ENCODE measurements around the gene RTN4IP1.

Gene RTN4IP1

GRCh38 chr6:106613590-106613989 is 15.7 kb downstream of the RTN4IP1 start:
- Histone ChIP-seq H3K4me3 (ENCODE audit: low read depth, low read length) (no peak overlapping the region), H4K12ac (ENCODE audit: low read depth, low read length) (no peak overlapping the region), H2AFZ (ENCODE audit: insufficient read depth, low read length, poor library complexity) (no peak overlapping the region), H3K9me3 (ENCODE audit: insufficient read depth, low read depth, low read length) (no peaks in the 10 kb centered on the region), H2BK12ac (ENCODE audit: low read length) (no peak overlapping the region), H2BK5ac (ENCODE audit: low read depth, low read length, poor library complexity) (no peak overlapping the region), H2AK5ac (ENCODE audit: low read length) (no peak overlapping the region), H4K8ac (ENCODE audit: low read depth, low read length) (no peak overlapping the region), H3K36me3 (ENCODE audit: control insufficient read depth in 1 of 2, insufficient read depth in 2 of 2, low read length in 2 of 2) (no peaks in the 10 kb centered on the region), H3K79me1 (ENCODE audit: low read length) (no peaks in the 10 kb centered on the region), H3K27ac (ENCODE audit: low read depth, low read length) (no peak overlapping the region), H4K91ac (ENCODE audit: low read depth, low read length) (no peak overlapping the region), H3K23ac (ENCODE audit: low read length) (no peak overlapping the region), H3K4me1 (ENCODE audit: control insufficient read depth in 1 of 2, insufficient read depth in 2 of 2, low read length in 2 of 2) (no peaks in the 10 kb centered on the region), H3K4ac (ENCODE audit: low read depth, low read length) (no peak overlapping the region), H3K79me2 (ENCODE audit: control insufficient read depth, insufficient read depth, low read length, poor library complexity) (no peaks in the 10 kb centered on the region), H2BK120ac (ENCODE audit: insufficient read depth, low read length, poor library complexity) (no peak overlapping the region), H3K18ac (ENCODE audit: low read length) (no peak overlapping the region), H3K4me2 (ENCODE audit: low read length) (no peak overlapping the region), H3K9ac (ENCODE audit: low read length) (no peak overlapping the region), H3K14ac (ENCODE audit: low read length) (no peak overlapping the region), H3K27me3 (ENCODE audit: insufficient read depth, low read length) (no peaks in the 10 kb centered on the region)
- WGBS (ENCODE audit: extremely low coverage, insufficient coverage, insufficient read length): 100% methylated on average over 1 of the region's 1 CpG
- DNase-seq: no peak

- no peak overlapping the region for H2BK120ac ChIP-seq (ENCODE audit: insufficient read depth, low read length, poor library complexity)
- WGBS (ENCODE audit: extremely low coverage, insufficient coverage, insufficient read length): no CpG with 5 or more reads among the region's 9 CpGs
- H4K8ac ChIP-seq (ENCODE audit: low read depth, low read length): no peak overlapping the region
- no peak overlapping the region for H4K91ac ChIP-seq (ENCODE audit: low read depth, low read length)
- no peak overlapping the region for H2AK5ac ChIP-seq (ENCODE audit: low read length)
- no peaks in the 10 kb centered on the region for H3K9me3 ChIP-seq (ENCODE audit: insufficient read depth, low read depth, low read length)
- H3K79me1 ChIP-seq (ENCODE audit: low read length): no peaks in the 10 kb centered on the region
- no peak overlapping the region for H3K27ac ChIP-seq (ENCODE audit: low read depth, low read length)
- no peak overlapping the region for H3K4ac ChIP-seq (ENCODE audit: low read depth, low read length)
- H4K12ac ChIP-seq (ENCODE audit: low read depth, low read length): no peak overlapping the region
- H3K79me2 ChIP-seq (ENCODE audit: control insufficient read depth, insufficient read depth, low read length, poor library complexity): no peaks in the 10 kb centered on the region
- no peak for DNase-seq
- no peak overlapping the region for H3K18ac ChIP-seq (ENCODE audit: low read length)
- H2BK12ac ChIP-seq (ENCODE audit: low read length): no peak overlapping the region
- H2BK5ac ChIP-seq (ENCODE audit: low read depth, low read length, poor library complexity): no peak overlapping the region
- H3K9ac ChIP-seq (ENCODE audit: low read length): no peak overlapping the region
- H3K36me3 ChIP-seq (ENCODE audit: control insufficient read depth in 1 of 2, insufficient read depth in 2 of 2, low read length in 2 of 2): no peaks in the 10 kb centered on the region
- no peak overlapping the region for H3K23ac ChIP-seq (ENCODE audit: low read length)
- H2AFZ ChIP-seq (ENCODE audit: insufficient read depth, low read length, poor library complexity): no peak overlapping the region
- H3K4me1 ChIP-seq (ENCODE audit: control insufficient read depth in 1 of 2, insufficient read depth in 2 of 2, low read length in 2 of 2): no peaks in the 10 kb centered on the region
- no peaks in the 10 kb centered on the region for H3K27me3 ChIP-seq (ENCODE audit: insufficient read depth, low read length)
- no peak overlapping the region for H3K14ac ChIP-seq (ENCODE audit: low read length)
- H3K4me3 ChIP-seq (ENCODE audit: low read depth, low read length): no peak overlapping the region
- H3K4me2 ChIP-seq (ENCODE audit: low read length): no peak overlapping the region
These were observed 16.5 kb downstream of the RTN4IP1 start for GRCh38 chr6:106612671-106613416.

- H3K27ac ChIP-seq (ENCODE audit: low read depth, low read length): no peak overlapping the region
- H3K14ac ChIP-seq (ENCODE audit: low read length): no peak overlapping the region
- H4K12ac ChIP-seq (ENCODE audit: low read depth, low read length): no peak overlapping the region
- H3K4me1 ChIP-seq (ENCODE audit: control insufficient read depth in 1 of 2, insufficient read depth in 2 of 2, low read length in 2 of 2): no peaks in the 10 kb centered on the region
- no peak overlapping the region for H3K23ac ChIP-seq (ENCODE audit: low read length)
- no peak overlapping the region for H4K91ac ChIP-seq (ENCODE audit: low read depth, low read length)
- no peak overlapping the region for H4K8ac ChIP-seq (ENCODE audit: low read depth, low read length)
- H2AFZ ChIP-seq (ENCODE audit: insufficient read depth, low read length, poor library complexity): no peak overlapping the region
- no peaks in the 10 kb centered on the region for H3K9me3 ChIP-seq (ENCODE audit: insufficient read depth, low read depth, low read length)
- no peaks in the 10 kb centered on the region for H3K79me2 ChIP-seq (ENCODE audit: control insufficient read depth, insufficient read depth, low read length, poor library complexity)
- H3K27me3 ChIP-seq (ENCODE audit: insufficient read depth, low read length): no peaks in the 10 kb centered on the region
- peaks cover 0 to 1% of the 10 kb centered on the region in 2 experiments for H3K36me3 ChIP-seq (ENCODE audit: control insufficient read depth in 1 of 2, insufficient read depth in 2 of 2, low read length in 2 of 2)
- H3K9ac ChIP-seq (ENCODE audit: low read length): no peak overlapping the region
- no peak overlapping the region for H3K4me2 ChIP-seq (ENCODE audit: low read length)
- H2BK5ac ChIP-seq (ENCODE audit: low read depth, low read length, poor library complexity): no peak overlapping the region
- H3K79me1 ChIP-seq (ENCODE audit: low read length): no peaks in the 10 kb centered on the region
- H2AK5ac ChIP-seq (ENCODE audit: low read length): no peak overlapping the region
- no peak overlapping the region for H3K4me3 ChIP-seq (ENCODE audit: low read depth, low read length)
- no peak overlapping the region for H2BK12ac ChIP-seq (ENCODE audit: low read length)
- no CpG with 5 or more reads among the region's 2 CpGs for WGBS (ENCODE audit: extremely low coverage, insufficient coverage, insufficient read length)
- H3K18ac ChIP-seq (ENCODE audit: low read length): no peak overlapping the region
- no peak overlapping the region for H2BK120ac ChIP-seq (ENCODE audit: insufficient read depth, low read length, poor library complexity)
- H3K4ac ChIP-seq (ENCODE audit: low read depth, low read length): no peak overlapping the region
- DNase-seq: no peak
These were observed 18.3 kb downstream of the RTN4IP1 start for GRCh38 chr6:106611030-106611429.

- no peaks in the 10 kb centered on the region for H3K27me3 ChIP-seq (ENCODE audit: insufficient read depth, low read length)
- H3K79me2 ChIP-seq (ENCODE audit: control insufficient read depth, insufficient read depth, low read length, poor library complexity): no peaks in the 10 kb centered on the region
- WGBS (ENCODE audit: extremely low coverage, insufficient coverage, insufficient read length): no CpG with 5 or more reads among the region's 6 CpGs
These were observed 19.6 kb downstream of the RTN4IP1 start for GRCh38 chr6:106609699-106610098.

More at GRCh38 chr6:106609699-106610098, 19.6 kb downstream of the RTN4IP1 start:
- peak in 1 of 2 donors; percentile 36 for DNase-seq
- Histone ChIP-seq H3K36me3 (ENCODE audit: control insufficient read depth in 1 of 2, insufficient read depth in 2 of 2, low read length in 2 of 2) (peaks cover 0 to 2% of the 10 kb centered on the region in 2 experiments), H4K8ac (ENCODE audit: low read depth, low read length) (no peak overlapping the region), H4K12ac (ENCODE audit: low read depth, low read length) (no peak overlapping the region), H3K18ac (ENCODE audit: low read length) (no peak overlapping the region), H3K14ac (ENCODE audit: low read length) (no peak overlapping the region), H2AFZ (ENCODE audit: insufficient read depth, low read length, poor library complexity) (no peak overlapping the region), H3K79me1 (ENCODE audit: low read length) (no peaks in the 10 kb centered on the region), H4K91ac (ENCODE audit: low read depth, low read length) (no peak overlapping the region), H3K4ac (ENCODE audit: low read depth, low read length) (no peak overlapping the region), H2BK120ac (ENCODE audit: insufficient read depth, low read length, poor library complexity) (no peak overlapping the region), H3K4me1 (ENCODE audit: control insufficient read depth in 1 of 2, insufficient read depth in 2 of 2, low read length in 2 of 2) (no peaks in the 10 kb centered on the region), H3K4me3 (ENCODE audit: low read depth, low read length) (no peak overlapping the region), H3K23ac (ENCODE audit: low read length) (no peak overlapping the region), H2BK5ac (ENCODE audit: low read depth, low read length, poor library complexity) (no peak overlapping the region), H3K9me3 (ENCODE audit: insufficient read depth, low read depth, low read length) (no peaks in the 10 kb centered on the region), H3K9ac (ENCODE audit: low read length) (no peak overlapping the region), H3K4me2 (ENCODE audit: low read length) (no peak overlapping the region), H2BK12ac (ENCODE audit: low read length) (no peak overlapping the region), H3K27ac (ENCODE audit: low read depth, low read length) (no peak overlapping the region), H2AK5ac (ENCODE audit: low read length) (no peak overlapping the region)
